ENCODE measurements around the gene GIMAP2. TPM values are rescaled to one million over a fixed set of nuclear protein-coding genes. Genes with fewer than 3 reads are reported as not detected.

GIMAP2 gene
- total and polyA plus RNA-seq, 2 of the 13 experiments (the other 11 are each of a cell fraction or from before 2014, with no cell fraction given), result 0.49 to 1.4 TPM

- TF ChIP-seq TCF7 (IDR thresholded peaks at IDR 0.05; ENCODE audit: low read depth), result peak; percentile 57; the same call in 1 of the 2 replicates
- TF ChIP-seq ZNF160 (CRISPR knock-in tag; IDR thresholded peaks at IDR 0.05), result no peak
- TF ChIP-seq BHLHE40 (IDR thresholded peaks at IDR 0.05; ENCODE audit: low read length), result 0 out of 2 replicates have a peak, but pooled peaks have one; percentile 31
- peak; percentile 69; the same call in 1 of the 2 replicates for TF ChIP-seq NCOR1 (IDR thresholded peaks at IDR 0.05; ENCODE audit: borderline replicate concordance, low read length)
- TF ChIP-seq ARNT2 (CRISPR knock-in tag; IDR thresholded peaks at IDR 0.05; ENCODE audit: low read depth), result no peak
- no peak for TF ChIP-seq ZNF629 (CRISPR knock-in tag; conservative IDR thresholded peaks at IDR 0.05)
- TF ChIP-seq ZNF562 (CRISPR knock-in tag; IDR thresholded peaks at IDR 0.05; ENCODE audit: borderline replicate concordance), result no peak
- TF ChIP-seq ZNF678 (CRISPR knock-in tag; IDR thresholded peaks at IDR 0.05), result no peak
- TF ChIP-seq ZNF180 (CRISPR knock-in tag; IDR thresholded peaks at IDR 0.05; ENCODE audit: borderline replicate concordance, low read depth), result no peak
- no peak for TF ChIP-seq ZSCAN31 (CRISPR knock-in tag; IDR thresholded peaks at IDR 0.05; ENCODE audit: low read depth)
- no peak for TF ChIP-seq MLXIP (CRISPR knock-in tag; IDR thresholded peaks at IDR 0.05; ENCODE audit: borderline replicate concordance)
- no peak for TF ChIP-seq TERF1 (CRISPR knock-in tag; IDR thresholded peaks at IDR 0.05)
- no peak for TF ChIP-seq DDIT3 (CRISPR knock-in tag; IDR thresholded peaks at IDR 0.05)
- TF ChIP-seq NR1H2 (CRISPR knock-in tag; IDR thresholded peaks at IDR 0.05; ENCODE audit: borderline replicate concordance, low read depth), result no peak
- TF ChIP-seq ZNF737 (CRISPR knock-in tag; IDR thresholded peaks at IDR 0.05; ENCODE audit: borderline replicate concordance), result no peak
- TF ChIP-seq LCORL (IDR thresholded peaks at IDR 0.05), result no peak
- TF ChIP-seq LCORL (CRISPR knock-in tag; IDR thresholded peaks at IDR 0.05), result 0 out of 2 replicates have a peak, but pooled peaks have one; percentile 24
- TF ChIP-seq ATM (IDR thresholded peaks at IDR 0.05; ENCODE audit: borderline replicate concordance), result no peak
- no peak for TF ChIP-seq PCBP2 (optimal IDR thresholded peaks at IDR 0.05; ENCODE audit: low read depth, low read length, poor library complexity, severe bottlenecking)
- no peak for TF ChIP-seq CREBL2 (CRISPR knock-in tag; IDR thresholded peaks at IDR 0.05; ENCODE audit: borderline replicate concordance)
- TF ChIP-seq ZNF878 (CRISPR knock-in tag; IDR thresholded peaks at IDR 0.05), result no peak
- no peak for TF ChIP-seq ZNF292 (CRISPR knock-in tag; IDR thresholded peaks at IDR 0.05; ENCODE audit: borderline replicate concordance, low read depth)
- TF ChIP-seq CERS6 (CRISPR knock-in tag; IDR thresholded peaks at IDR 0.05), result no peak
- no peak for TF ChIP-seq ZNF549 (CRISPR knock-in tag; IDR thresholded peaks at IDR 0.05)
- no peak for TF ChIP-seq ZNF333 (CRISPR knock-in tag; IDR thresholded peaks at IDR 0.05; ENCODE audit: borderline replicate concordance)
- TF ChIP-seq NR2C2 (CRISPR knock-in tag; IDR thresholded peaks at IDR 0.05; ENCODE audit: borderline replicate concordance), result peak; percentile 64; the same call in 1 of the 2 replicates
- TF ChIP-seq ZNF20 (CRISPR knock-in tag; IDR thresholded peaks at IDR 0.05), result no peak
Measured at GRCh38 chr7:150727381-150727780, 41.9 kb downstream of the GIMAP2 start (continued).
